HG03135 (cell line): ENCODE data around the gene GGT1.
"Not testable (repeated sequence)": the region's sequence is repeated elsewhere in the genome, so short reads cannot be mapped to it uniquely, and the experiment has no call there.

Source experiments
- ATAC-seq: cut with Tn5 transposase; IDR thresholded peaks from one replicate; pipeline ENCODE4 v1.9.1; 2021; ENCODE audit warnings: mild to moderate bottlenecking, moderate library complexity; ENCODE audit not compliant: unreplicated experiment

Gene GGT1

GRCh38 chr22:24595863-24596262 is 7.1 kb upstream of the GGT1 start:
- ATAC-seq: no peak

- not testable (repeated sequence) for ATAC-seq
Observed at GRCh38 chr22:24597076-24597475, 5.9 kb upstream of the GGT1 start.

GRCh38 chr22:24599514-24599913 is 3.5 kb upstream of the GGT1 start:
- ATAC-seq: no peak

- ATAC-seq: not testable (repeated sequence)
Observed at GRCh38 chr22:24599958-24600715, 2.9 kb upstream of the GGT1 start.

- no peak for ATAC-seq
Observed at GRCh38 chr22:24601217-24602104, 1.5 kb upstream of the GGT1 start.

- not testable (repeated sequence) for ATAC-seq
Observed at GRCh38 chr22:24602105-24602749, 766 bp upstream of the GGT1 start.

- not testable (repeated sequence) for ATAC-seq
Observed at GRCh38 chr22:24603770-24604629, 1.0 kb downstream of the GGT1 start.

- ATAC-seq: not testable (repeated sequence)
Observed at GRCh38 chr22:24606340-24606739, 3.3 kb downstream of the GGT1 start.

- peak; percentile 65 for ATAC-seq
Observed at GRCh38 chr22:24607429-24607983, 4.5 kb downstream of the GGT1 start.

- ATAC-seq: not testable (repeated sequence)
Observed at GRCh38 chr22:24608327-24608726, 5.3 kb downstream of the GGT1 start.

GRCh38 chr22:24609888-24610287 is 6.9 kb downstream of the GGT1 start:
- ATAC-seq: not testable (repeated sequence)

- not testable (repeated sequence) for ATAC-seq
Observed at GRCh38 chr22:24614794-24615193, 11.8 kb downstream of the GGT1 start.

- not testable (repeated sequence) for ATAC-seq
Observed at GRCh38 chr22:24621244-24621643, 18.3 kb downstream of the GGT1 start.

GRCh38 chr22:24622596-24622995 is 19.6 kb downstream of the GGT1 start:
- not testable (repeated sequence) for ATAC-seq

GRCh38 chr22:24627911-24628310 is 24.9 kb downstream of the GGT1 start:
- ATAC-seq: not testable (repeated sequence)

GRCh38 chr22:24629069-24629468 is 26.1 kb downstream of the GGT1 start:
- not testable (repeated sequence) for ATAC-seq

- ATAC-seq: not testable (repeated sequence)
Observed at GRCh38 chr22:24630812-24631427, 27.9 kb downstream of the GGT1 start.

GRCh38 chr22:24631430-24632122 is 28.6 kb downstream of the GGT1 start:
- not testable (repeated sequence) for ATAC-seq

GRCh38 chr22:24632642-24633041 is 29.6 kb downstream of the GGT1 start:
- ATAC-seq: not testable (repeated sequence)
